ENCODE data around the gene PPP1R36.

- TF ChIP-seq CTCF (IDR thresholded peaks at IDR 0.05) (no peak), ZFX (IDR thresholded peaks at IDR 0.05; ENCODE audit: borderline replicate concordance) (no peak)
These were observed 5.0 kb upstream of the PPP1R36 start for GRCh38 chr14:64544607-64545312.
